ENCODE measurements around the gene GPC1. TPM values are rescaled to one million over a fixed set of nuclear protein-coding genes. Genes with fewer than 3 reads are reported as not detected.

GPC1 gene
- total and polyA plus RNA-seq, 2 of the 13 experiments (the other 11 are each of a cell fraction or from before 2014, with no cell fraction given), result 4.0 to 5.5 TPM

- no peak for TF ChIP-seq RNF219 (CRISPR knock-in tag; IDR thresholded peaks at IDR 0.05)
- 0 out of 2 replicates have a peak, but pooled peaks have one; percentile 36 for TF ChIP-seq ZBTB25 (CRISPR knock-in tag; IDR thresholded peaks at IDR 0.05)
- no peak for TF ChIP-seq ZNF17 (CRISPR knock-in tag; IDR thresholded peaks at IDR 0.05)
- TF ChIP-seq ZNF772 (CRISPR knock-in tag; IDR thresholded peaks at IDR 0.05), result no peak
- TF ChIP-seq GABPA (IDR thresholded peaks at IDR 0.05; ENCODE audit: low read depth, low read length), result no peak
- no peak for TF ChIP-seq GABPA (CRISPR knock-in tag; IDR thresholded peaks at IDR 0.05; ENCODE audit: low read depth)
- peak; percentile 37; the same call in 1 of the 2 replicates for TF ChIP-seq ZNF580 (CRISPR knock-in tag; IDR thresholded peaks at IDR 0.05; ENCODE audit: borderline replicate concordance, low read depth)
- TF ChIP-seq ZBTB10 (CRISPR knock-in tag; IDR thresholded peaks at IDR 0.05; ENCODE audit: borderline replicate concordance), result no peak
- no peak for TF ChIP-seq ZNF34 (CRISPR knock-in tag; IDR thresholded peaks at IDR 0.05; ENCODE audit: borderline replicate concordance)
- TF ChIP-seq PRDM15 (CRISPR knock-in tag; IDR thresholded peaks at IDR 0.05), result no peak
- TF ChIP-seq ZNF614 (CRISPR knock-in tag; IDR thresholded peaks at IDR 0.05; ENCODE audit: borderline replicate concordance), result peak; percentile 66; the same call in 1 of the 2 replicates
- TF ChIP-seq ZC3H13 (CRISPR knock-in tag; IDR thresholded peaks at IDR 0.05), result no peak
- no peak for TF ChIP-seq ZZZ3 (CRISPR knock-in tag; IDR thresholded peaks at IDR 0.05; ENCODE audit: borderline replicate concordance)
- TF ChIP-seq SMC3 (IDR thresholded peaks at IDR 0.05; ENCODE audit: low read length), result peak; percentile 78
- no peak; the same call in 1 of the 2 replicates for TF ChIP-seq GATAD1 (CRISPR knock-in tag; IDR thresholded peaks at IDR 0.05)
- no peak for TF ChIP-seq TEF (CRISPR knock-in tag; IDR thresholded peaks at IDR 0.05)
- no peak for TF ChIP-seq TARDBP (CRISPR knock-in tag; IDR thresholded peaks at IDR 0.05)
- TF ChIP-seq ZNF850 (CRISPR knock-in tag; conservative IDR thresholded peaks at IDR 0.05), result no peak
- no peak for TF ChIP-seq MTF1 (CRISPR knock-in tag; IDR thresholded peaks at IDR 0.05)
Measured at GRCh38 chr2:240513549-240514287, 78.3 kb downstream of the GPC1 start (continued).
